GM12878 (cell line): Measurements from ENCODE around the gene SORBS2. TPM values are rescaled to one million over a fixed set of nuclear protein-coding genes. Genes with fewer than 3 reads are reported as not detected.

Experiments used
- ATAC-seq: fragments of 200-7000 bp; cut with Tn5 transposase; 3 replicates; pipeline ENCODE4 v1.9.1; 2020; ENCODE audit warnings: mild to moderate bottlenecking, moderate library complexity
- BruUV-seq: library from RNA; stranded (reverse); fragments of 400-500 nt; replicated peaks from 2 replicates; lab custom pipeline; 2021; lab: Mats Ljungman, UMichigan
- CTCF ChIA-PET: fragments of 300-600 bp; sonication (Branson Sonifier 250); formaldehyde crosslinking; extraction: SDS; loops from one replicate; lab custom pipeline; 2021; ENCODE audit warnings: inconsistent platforms; lab: Yijun Ruan, JAX
- POLR2A ChIA-PET: fragments of 350-600 bp; formaldehyde crosslinking; extraction: SDS; loops from one replicate; lab custom pipeline; 2021; ENCODE audit warnings: inconsistent platforms; lab: Charles Lee
- RAD21 ChIA-PET: fragments of 300-600 bp; sonication (Branson Sonifier 250); formaldehyde crosslinking; loops from one replicate; lab custom pipeline; 2023; ENCODE audit warnings: antibody characterized with exemption; ENCODE audit not compliant: unreplicated experiment; lab: Charles Lee
- SMC1A ChIA-PET: fragments of 300-600 bp; sonication (Branson Sonifier 250); formaldehyde crosslinking; loops from one replicate; lab custom pipeline; 2023; ENCODE audit not compliant: unreplicated experiment, uncharacterized antibody; lab: Charles Lee
- DNase-seq: peaks from one replicate; pipeline ENCODE4 v3.0.0-alpha.2; 2011; ENCODE audit warnings: low read depth, low spot score
- FAIRE-seq: peaks from 3 replicates; lab custom pipeline; 2011; peaks lifted over from hg19 to GRCh38; lab: Jason Lieb, UNC
- H2AFZ ChIP-seq: 2 replicates; pipeline ENCODE4 v1.6.0; 2011; ENCODE audit warnings: low read depth, low read length, control low read depth; ENCODE audit not compliant: control insufficient read depth
- H3K27ac ChIP-seq: 2 replicates; pipeline ENCODE4 v1.5.1; 2011; ENCODE audit warnings: control low read depth; ENCODE audit not compliant: control insufficient read depth, insufficient read depth
- H3K27me3 ChIP-seq, 2 experiments: replicated peaks in 1 of 2; 2 replicates each; pipeline versions ENCODE4 v1.6.0 to v1.6.1; 2011; ENCODE audit warnings: low read length in 1 of 2; ENCODE audit not compliant: control insufficient read depth in 2 of 2, insufficient read depth in 2 of 2
- H3K36me3 ChIP-seq, 2 experiments: 2 replicates each; pipeline ENCODE4 v1.5.1; 2011; ENCODE audit warnings: low read length in 1 of 2; ENCODE audit not compliant: control insufficient read depth in 2 of 2, insufficient read depth in 2 of 2
- H3K4me1 ChIP-seq: 2 replicates; pipeline ENCODE4 v1.6.1; 2011; ENCODE audit warnings: mild to moderate bottlenecking, low read length, moderate library complexity, mixed read lengths; ENCODE audit not compliant: control insufficient read depth, insufficient read depth
- H3K4me2 ChIP-seq: 2 replicates; pipeline ENCODE4 v1.6.0; 2011; ENCODE audit warnings: control low read depth; ENCODE audit not compliant: control insufficient read depth, insufficient read depth
- H3K4me3 ChIP-seq: fragments of 200-600 bp; sonication (generic); 2 replicates; pipeline ENCODE4 v1.5.1; 2016
- H3K79me2 ChIP-seq: 2 replicates; pipeline ENCODE4 v1.6.0; 2011; ENCODE audit warnings: low read length; ENCODE audit not compliant: control insufficient read depth, insufficient read depth
- H3K9ac ChIP-seq: 2 replicates; pipeline ENCODE4 v1.8.0; 2011; ENCODE audit warnings: low read length, control low read depth, mixed read lengths; ENCODE audit not compliant: control insufficient read depth, insufficient read depth
- H3K9me3 ChIP-seq: replicated peaks from 3 replicates; pipeline ENCODE4 v1.5.1; 2011; ENCODE audit warnings: mild to moderate bottlenecking, low read length; ENCODE audit not compliant: control insufficient read depth, insufficient read depth
- H4K20me1 ChIP-seq: 2 replicates; pipeline ENCODE4 v1.6.0; 2011; ENCODE audit not compliant: control insufficient read depth, insufficient read depth
- IKZF2 ChIP-seq, 2 experiments: fragments of 450-650 bp; IDR thresholded peaks; 2 replicates each; pipeline ENCODE4 v1.6.1; 2017; ENCODE audit warnings: mild to moderate bottlenecking in 2 of 2, moderate library complexity in 2 of 2
- NR2F1 ChIP-seq: fragments of 450-650 bp; conservative IDR thresholded peaks from 2 replicates; pipeline ENCODE4 v1.6.1; 2017; ENCODE audit warnings: mild to moderate bottlenecking
- TAF1 ChIP-seq: IDR thresholded peaks from 2 replicates; pipeline ENCODE4 v1.6.1; 2011; ENCODE audit warnings: mild to moderate bottlenecking, low read depth, low read length, borderline replicate concordance
- ZNF274 ChIP-seq: IDR thresholded peaks from one replicate; pipeline ENCODE4 v1.8.0; 2011; ENCODE audit not compliant: insufficient read length, insufficient read depth
- WGBS: methylation state at CpG from one replicate; pipeline ENCODE4 v1.1.6; 2016; ENCODE audit warnings: low lambda C conversion rate; ENCODE audit not compliant: insufficient replicate concordance, insufficient coverage; ENCODE audit errors: missing lambda C conversion rate; 5-methylcytosine and 5-hydroxymethylcytosine counted together
- in situ Hi-C: fragments of 300-500 bp; cut with MboI; formaldehyde crosslinking; loops from 9 replicates; pipeline ENCODE4 v1.14.3; 2018; ENCODE audit warnings: mixed read lengths
- intact Hi-C: fragments of 100-400 bp; cut with micrococcal nuclease; formaldehyde crosslinking; loops from one replicate; pipeline ENCODE4 v1.14.2; 2022; ENCODE audit not compliant: unreplicated experiment
- polyA plus RNA-seq, 11 experiments: library from polyadenylated mRNA; depleted of rRNA in 4 of 11; unstranded in 6 of 11; stranded (reverse) in 5 of 11; fragments of >200 nt; fragmentation: Nextera tagmentation in 4 of 11; fragmentation: Illumina TruSeq in 1 of 11; extraction: Ambion mirVana in 4 of 11; extraction: Trizol in 1 of 11; gene quantifications; 1 replicate in 1 of 11; 2 replicates in 10 of 11; pipeline versions ENCODE4 v1.2.1 to v1.2.3, GENCODE V29; 2011 to 2016; ENCODE audit warnings: inconsistent platforms in 2 of 11, missing spikeins in 2 of 11, low read depth in 1 of 11
- total RNA-seq, 4 experiments: library from RNA; depleted of rRNA in 3 of 4; stranded (reverse); fragments of >200 nt in 3 of 4; fragmentation: Illumina TruSeq in 1 of 4; extraction: Trizol in 1 of 4; gene quantifications; 2 replicates each; pipeline versions ENCODE4 v1.2.1 to v1.2.3, GENCODE V29; 2013 to 2021
- TF ChIP-seq, protein P1 (sequence below): IDR thresholded peaks from 2 replicates; pipeline ENCODE4 v1.6.1; 2011; ENCODE audit warnings: mild to moderate bottlenecking, low read depth, low read length, moderate library complexity; ENCODE audit not compliant: insufficient replicate concordance

The SORBS2 gene
- total and polyA plus RNA-seq, 10 of the 15 experiments (the other 5 are each of a cell fraction or from before 2014, with no cell fraction given) = 0.06 to 3.0 (median 0.79) TPM

- Histone ChIP-seq H3K27ac (no peak overlapping the region), H2AFZ (no peak overlapping the region), H3K9me3 (no peaks in the 10 kb centered on the region; the same call in 2 of the 3 replicates), H3K4me1 (no peaks in the 10 kb centered on the region), H4K20me1 (no peaks in the 10 kb centered on the region), H3K4me2 (no peak overlapping the region), H3K9ac (no peak overlapping the region), H3K36me3 (no peaks in the 10 kb centered on the region), H3K79me2 (no peaks in the 10 kb centered on the region)
- SMC1A ChIA-PET = interaction anchor here (0.9 kb wide), 1 partner anchor 19 kb away, joined by 3 read pairs; the partner anchor contains the start of gene SORBS2
- BruUV-seq = no TSS peak
- POLR2A ChIA-PET = no interaction called here
- 36% methylated on average over 5 of the region's 5 CpGs for WGBS
- intact Hi-C loops (no loop called here), in situ Hi-C loops (no loop called here)
- no peak for ATAC-seq
- no peak for DNase-seq
- RAD21 ChIA-PET = no interaction called here
- FAIRE-seq = no peak
- CTCF ChIA-PET = no interaction called here
- no peak for TF ChIP-seq NR2F1
- no peak for TF ChIP-seq IKZF2 (IDR thresholded peaks at IDR 0.05)
- no peak for TF ChIP-seq TAF1
- no peak for TF ChIP-seq ZNF274
- TF ChIP-seq, protein P1, sequence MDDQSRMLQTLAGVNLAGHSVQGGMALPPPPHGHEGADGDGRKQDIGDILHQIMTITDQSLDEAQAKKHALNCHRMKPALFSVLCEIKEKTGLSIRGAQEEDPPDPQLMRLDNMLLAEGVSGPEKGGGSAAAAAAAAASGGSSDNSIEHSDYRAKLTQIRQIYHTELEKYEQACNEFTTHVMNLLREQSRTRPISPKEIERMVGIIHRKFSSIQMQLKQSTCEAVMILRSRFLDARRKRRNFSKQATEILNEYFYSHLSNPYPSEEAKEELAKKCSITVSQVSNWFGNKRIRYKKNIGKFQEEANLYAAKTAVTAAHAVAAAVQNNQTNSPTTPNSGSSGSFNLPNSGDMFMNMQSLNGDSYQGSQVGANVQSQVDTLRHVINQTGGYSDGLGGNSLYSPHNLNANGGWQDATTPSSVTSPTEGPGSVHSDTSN = no peak
- TF ChIP-seq, all 136 proteins: peak for 0
- no peak overlapping the region for H3K4me3 ChIP-seq
- no peaks in the 10 kb centered on the region for H3K27me3 ChIP-seq
Observed at GRCh38 chr4:185831125-185831815, 19.3 kb upstream of the SORBS2 start.
